ENCODE data around the gene ATF7. TPM values are rescaled to one million over a fixed set of nuclear protein-coding genes. Genes with fewer than 3 reads are reported as not detected.

The ATF7 gene
- polyA plus RNA-seq, 1 experiment: 27.1 TPM

DNA sequence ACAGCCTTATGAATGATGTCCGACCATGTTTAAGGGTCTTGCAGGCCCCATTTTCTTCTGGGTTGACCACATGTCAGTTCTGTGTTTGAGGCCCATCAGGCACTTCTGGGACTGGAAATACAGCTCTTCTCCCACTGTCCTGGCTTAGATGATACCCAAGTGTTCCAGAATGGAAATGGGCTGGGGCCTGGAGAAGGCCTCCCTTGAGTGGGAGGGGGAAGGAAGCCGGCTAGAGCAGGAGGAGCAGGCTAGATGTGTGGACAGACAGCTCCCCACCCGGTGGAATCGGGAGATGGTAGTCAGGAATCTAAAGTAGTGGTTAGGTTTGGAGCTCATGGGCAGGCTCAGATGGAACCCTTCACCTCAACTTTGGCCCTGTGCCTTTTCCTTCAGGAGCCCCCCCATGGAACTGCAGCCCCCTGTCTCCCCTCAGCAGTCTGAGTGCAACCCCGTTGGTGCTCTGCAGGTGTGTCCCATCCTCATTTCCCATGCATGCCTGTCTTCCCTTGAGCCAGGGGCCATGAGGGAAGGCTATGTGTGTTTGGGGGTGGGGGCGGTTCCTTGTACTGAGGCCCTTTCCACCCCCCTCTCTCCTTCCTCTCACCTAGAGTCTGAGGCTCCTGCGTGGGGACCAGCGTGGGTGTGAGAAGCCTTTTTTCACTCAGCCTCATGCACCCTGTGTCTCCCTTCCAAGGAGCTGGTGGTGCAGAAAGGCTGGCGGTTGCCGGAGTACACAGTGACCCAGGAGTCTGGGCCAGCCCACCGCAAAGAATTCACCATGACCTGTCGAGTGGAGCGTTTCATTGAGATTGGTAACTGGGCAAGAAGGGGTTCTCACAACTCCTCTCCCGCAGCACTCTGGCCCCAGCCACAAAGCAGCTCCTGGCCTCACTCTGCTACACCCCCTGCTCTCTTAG is 121.9 kb downstream of the ATF7 start:
- POLR2A ChIA-PET: interaction anchor here (0.6 kb wide), 2 partner anchors 172 to 205 kb away, joined by 3 read pairs; partner anchors contain the start of gene ATP5MC2
- no peaks in the 10 kb centered on the region; the same call in 1 of the 2 replicates for H3K9me3 ChIP-seq (ENCODE audit: control insufficient read depth, insufficient read depth, low read length)
- H3K4me3 ChIP-seq (ENCODE audit: low read depth, low read length): no peak overlapping the region
- no peaks in the 10 kb centered on the region for H3K27me3 ChIP-seq (ENCODE audit: control insufficient read depth, insufficient read depth, low read length)
- DNase-seq (ENCODE audit: low read depth, low spot score): no peak
- H3K27ac ChIP-seq (ENCODE audit: low read depth, low read length): no peak overlapping the region
- CTCF ChIA-PET: interaction anchor here (1.6 kb wide), 2 partner anchors 152 to 183 kb away, joined by 4 to 7 read pairs; partner anchors contain the start of gene AAAS
- TF ChIP-seq, protein P1, sequence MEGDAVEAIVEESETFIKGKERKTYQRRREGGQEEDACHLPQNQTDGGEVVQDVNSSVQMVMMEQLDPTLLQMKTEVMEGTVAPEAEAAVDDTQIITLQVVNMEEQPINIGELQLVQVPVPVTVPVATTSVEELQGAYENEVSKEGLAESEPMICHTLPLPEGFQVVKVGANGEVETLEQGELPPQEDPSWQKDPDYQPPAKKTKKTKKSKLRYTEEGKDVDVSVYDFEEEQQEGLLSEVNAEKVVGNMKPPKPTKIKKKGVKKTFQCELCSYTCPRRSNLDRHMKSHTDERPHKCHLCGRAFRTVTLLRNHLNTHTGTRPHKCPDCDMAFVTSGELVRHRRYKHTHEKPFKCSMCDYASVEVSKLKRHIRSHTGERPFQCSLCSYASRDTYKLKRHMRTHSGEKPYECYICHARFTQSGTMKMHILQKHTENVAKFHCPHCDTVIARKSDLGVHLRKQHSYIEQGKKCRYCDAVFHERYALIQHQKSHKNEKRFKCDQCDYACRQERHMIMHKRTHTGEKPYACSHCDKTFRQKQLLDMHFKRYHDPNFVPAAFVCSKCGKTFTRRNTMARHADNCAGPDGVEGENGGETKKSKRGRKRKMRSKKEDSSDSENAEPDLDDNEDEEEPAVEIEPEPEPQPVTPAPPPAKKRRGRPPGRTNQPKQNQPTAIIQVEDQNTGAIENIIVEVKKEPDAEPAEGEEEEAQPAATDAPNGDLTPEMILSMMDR (IDR thresholded peaks at IDR 0.05; ENCODE audit: low read depth, low read length): no peak

DNA sequence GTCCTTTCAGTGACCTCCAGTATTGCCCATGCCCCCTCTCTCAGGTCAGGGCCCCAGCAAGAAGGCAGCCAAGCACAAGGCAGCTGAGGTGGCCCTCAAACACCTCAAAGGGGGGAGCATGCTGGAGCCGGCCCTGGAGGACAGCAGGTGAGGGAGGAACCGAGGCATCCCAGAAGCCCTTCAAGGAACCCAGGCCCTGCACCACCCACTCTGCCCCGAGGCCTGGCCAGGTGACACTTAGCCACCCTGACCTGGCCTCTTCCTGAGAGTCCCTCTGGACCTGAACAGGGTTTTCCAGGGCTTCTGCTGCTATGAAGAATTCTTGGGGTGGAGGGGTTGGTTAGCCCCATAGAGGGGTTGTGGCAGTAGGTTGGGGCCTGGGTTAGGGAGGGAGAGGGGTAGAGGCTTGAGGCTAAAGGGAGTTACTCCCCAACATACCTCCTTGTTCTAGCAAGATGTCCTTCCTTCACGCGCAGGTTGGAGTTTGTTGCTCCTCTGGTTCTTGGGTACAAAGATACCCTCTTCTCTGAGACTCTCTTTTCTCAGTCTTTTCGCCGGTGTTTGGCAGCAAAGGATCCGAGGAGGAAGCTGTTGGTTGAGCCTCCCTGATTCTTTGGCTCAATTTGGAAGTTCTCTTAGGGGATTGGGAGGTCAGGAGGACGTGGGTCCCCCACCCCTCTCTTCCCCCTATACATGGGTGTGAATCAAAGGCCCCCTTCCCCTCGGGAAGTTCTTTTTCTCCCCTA is 123.0 kb downstream of the ATF7 start:
- ChIA-PET POLR2A (no interaction called here), CTCF (interaction anchor here (1.6 kb wide), 2 partner anchors 151 to 182 kb away, joined by 4 to 7 read pairs; partner anchors contain the start of gene AAAS)
- TF ChIP-seq, protein P1 (IDR thresholded peaks at IDR 0.05; ENCODE audit: low read depth, low read length): no peak
- no peak for DNase-seq (ENCODE audit: low read depth, low spot score)
- Histone ChIP-seq H3K9me3 (ENCODE audit: control insufficient read depth, insufficient read depth, low read length) (no peaks in the 10 kb centered on the region; the same call in 1 of the 2 replicates), H3K4me3 (ENCODE audit: low read depth, low read length) (no peak overlapping the region), H3K27ac (ENCODE audit: low read depth, low read length) (no peak overlapping the region), H3K27me3 (ENCODE audit: control insufficient read depth, insufficient read depth, low read length) (no peaks in the 10 kb centered on the region)

DNA sequence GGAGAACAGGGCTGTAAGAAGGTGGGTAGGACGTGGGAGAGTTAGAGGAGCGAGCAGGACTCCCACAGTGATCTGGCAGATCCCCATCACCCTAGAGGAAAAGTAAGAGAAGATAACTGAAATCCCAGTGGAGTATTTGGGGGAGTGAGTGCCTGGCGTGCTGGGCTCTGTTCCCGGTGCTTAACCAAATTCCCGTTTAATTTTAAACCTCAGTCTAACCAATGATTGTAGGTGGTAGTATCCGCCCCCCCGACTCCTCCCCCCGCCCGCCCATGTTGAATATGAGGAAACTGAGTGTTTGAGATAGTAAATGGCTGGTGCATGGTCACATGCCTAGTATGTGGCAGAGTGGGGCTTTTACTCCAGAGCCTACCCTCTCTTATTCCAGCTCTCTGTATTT is 123.9 kb downstream of the ATF7 start:
- H3K27ac ChIP-seq (ENCODE audit: low read depth, low read length): no peak overlapping the region
- no peak for DNase-seq (ENCODE audit: low read depth, low spot score)
- H3K4me3 ChIP-seq (ENCODE audit: low read depth, low read length): peak overlapping the region; percentile 87
- ChIA-PET CTCF (interaction anchor here (1.6 kb wide), 1 partner anchor 181 kb away, joined by 4 read pairs; the partner anchor contains the start of gene AAAS), POLR2A (interaction anchor here (2.7 kb wide), 1 partner anchor 123 kb away, joined by 16 read pairs; the partner anchor contains the start of gene SP1)
- no peaks in the 10 kb centered on the region; the same call in 1 of the 2 replicates for H3K9me3 ChIP-seq (ENCODE audit: control insufficient read depth, insufficient read depth, low read length)
- no peaks in the 10 kb centered on the region for H3K27me3 ChIP-seq (ENCODE audit: control insufficient read depth, insufficient read depth, low read length)
- TF ChIP-seq, protein P1 (IDR thresholded peaks at IDR 0.05; ENCODE audit: low read depth, low read length): no peak

DNA sequence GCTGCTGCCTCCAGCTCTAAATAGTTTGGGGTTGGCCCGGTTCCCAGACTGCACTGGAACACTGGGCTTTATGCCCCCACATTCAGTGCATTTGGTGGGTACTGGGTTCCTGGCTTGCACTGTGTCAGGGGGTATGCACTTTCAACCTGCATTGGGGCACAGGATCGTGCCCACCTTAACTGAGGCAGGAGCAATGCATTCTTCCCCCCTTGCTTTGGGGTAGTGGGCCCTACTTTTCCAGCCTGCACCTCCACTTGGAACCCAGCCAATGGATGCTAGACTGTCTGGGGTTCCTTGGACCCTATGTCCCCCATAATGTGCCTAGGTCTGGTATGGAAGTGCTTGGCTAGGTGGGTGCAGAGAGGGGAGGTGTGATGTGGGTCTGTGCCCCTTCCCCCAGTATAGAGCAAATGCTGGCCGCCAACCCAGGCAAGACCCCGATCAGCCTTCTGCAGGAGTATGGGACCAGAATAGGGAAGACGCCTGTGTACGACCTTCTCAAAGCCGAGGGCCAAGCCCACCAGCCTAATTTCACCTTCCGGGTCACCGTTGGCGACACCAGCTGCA is 124.5 kb downstream of the ATF7 start:
- TF ChIP-seq, protein P1 (IDR thresholded peaks at IDR 0.05; ENCODE audit: low read depth, low read length): no peak
- POLR2A ChIA-PET: interaction anchor here (0.9 to 4.3 kb wide), 11 partner anchors 11 to 320 kb away, joined by 3 to 50 read pairs (median 4); partner anchors contain the start of genes AAAS, ATP5MC2 and SP1
- H3K9me3 ChIP-seq (ENCODE audit: control insufficient read depth, insufficient read depth, low read length): no peaks in the 10 kb centered on the region; the same call in 1 of the 2 replicates
- peak overlapping the region; percentile 87 for H3K4me3 ChIP-seq (ENCODE audit: low read depth, low read length)
- DNase-seq (ENCODE audit: low read depth, low spot score): no peak
- no peaks in the 10 kb centered on the region for H3K27me3 ChIP-seq (ENCODE audit: control insufficient read depth, insufficient read depth, low read length)
- CTCF ChIA-PET: interaction anchor here (1.0 to 1.5 kb wide), 4 partner anchors 8 to 180 kb away, joined by 3 to 5 read pairs (median 3); partner anchors contain the start of gene AAAS
- peak overlapping the region; percentile 99 for H3K27ac ChIP-seq (ENCODE audit: low read depth, low read length)
